GM11168 (cell line): ENCODE results near the gene IGFBP4.

Experiments used
- in situ Hi-C: fragments of 300-500 bp; cut with MboI; formaldehyde crosslinking; loops from one replicate; pipeline ENCODE4 v1.12.0; 2022; ENCODE audit warnings: low sequenced_read_pairs; ENCODE audit not compliant: unreplicated experiment

IGFBP4 gene

DNA sequence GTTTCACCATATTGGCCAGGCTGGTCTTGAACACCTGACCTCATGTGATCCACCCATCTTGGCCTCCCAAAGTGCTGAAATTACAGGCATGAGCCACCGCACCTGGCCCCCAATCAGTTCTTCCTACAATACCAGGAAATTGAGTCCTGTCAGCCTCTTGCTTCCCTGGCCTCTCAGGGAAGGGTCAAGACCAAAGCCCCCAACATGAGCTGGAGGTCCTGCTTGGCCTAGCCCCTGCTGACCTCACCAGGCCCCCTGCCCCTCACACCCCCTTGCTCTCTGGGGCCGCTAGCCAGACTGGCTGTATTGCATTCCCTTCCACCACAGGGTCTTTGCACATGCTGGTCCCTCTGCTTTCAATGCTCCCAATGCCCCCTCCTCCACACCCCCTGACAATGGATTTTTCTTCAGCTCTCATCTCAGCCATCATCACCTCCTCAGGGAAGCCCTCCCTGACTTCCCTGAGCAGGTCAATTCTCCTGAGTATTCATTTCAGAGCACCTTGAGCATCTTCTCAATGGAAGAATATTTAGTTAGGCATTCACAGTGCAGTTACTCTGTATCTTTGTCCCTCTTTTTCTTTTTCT, 24.1 kb downstream of the IGFBP4 start:
- in situ Hi-C loops = no loop called here

DNA sequence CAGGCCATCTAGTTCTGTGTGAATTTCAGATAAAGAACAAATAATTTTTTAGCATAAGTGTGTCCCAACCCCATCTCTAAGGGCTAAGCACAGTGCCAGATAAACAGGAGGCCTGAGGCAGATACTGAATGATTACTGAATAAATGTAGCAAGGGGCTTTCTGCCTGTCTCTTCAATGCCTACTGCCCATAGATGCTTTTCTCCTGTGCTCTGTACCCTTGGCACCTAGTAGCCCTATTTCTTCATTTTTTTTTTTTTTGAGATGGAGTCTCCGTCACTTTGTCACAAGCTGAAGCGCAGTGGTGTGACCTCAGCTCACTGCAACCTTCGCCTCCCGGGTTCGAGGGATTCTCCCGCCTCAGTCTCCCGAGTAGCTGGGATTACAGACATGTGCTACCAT, 25.3 kb downstream of the IGFBP4 start:
- in situ Hi-C loops = no loop called here

DNA sequence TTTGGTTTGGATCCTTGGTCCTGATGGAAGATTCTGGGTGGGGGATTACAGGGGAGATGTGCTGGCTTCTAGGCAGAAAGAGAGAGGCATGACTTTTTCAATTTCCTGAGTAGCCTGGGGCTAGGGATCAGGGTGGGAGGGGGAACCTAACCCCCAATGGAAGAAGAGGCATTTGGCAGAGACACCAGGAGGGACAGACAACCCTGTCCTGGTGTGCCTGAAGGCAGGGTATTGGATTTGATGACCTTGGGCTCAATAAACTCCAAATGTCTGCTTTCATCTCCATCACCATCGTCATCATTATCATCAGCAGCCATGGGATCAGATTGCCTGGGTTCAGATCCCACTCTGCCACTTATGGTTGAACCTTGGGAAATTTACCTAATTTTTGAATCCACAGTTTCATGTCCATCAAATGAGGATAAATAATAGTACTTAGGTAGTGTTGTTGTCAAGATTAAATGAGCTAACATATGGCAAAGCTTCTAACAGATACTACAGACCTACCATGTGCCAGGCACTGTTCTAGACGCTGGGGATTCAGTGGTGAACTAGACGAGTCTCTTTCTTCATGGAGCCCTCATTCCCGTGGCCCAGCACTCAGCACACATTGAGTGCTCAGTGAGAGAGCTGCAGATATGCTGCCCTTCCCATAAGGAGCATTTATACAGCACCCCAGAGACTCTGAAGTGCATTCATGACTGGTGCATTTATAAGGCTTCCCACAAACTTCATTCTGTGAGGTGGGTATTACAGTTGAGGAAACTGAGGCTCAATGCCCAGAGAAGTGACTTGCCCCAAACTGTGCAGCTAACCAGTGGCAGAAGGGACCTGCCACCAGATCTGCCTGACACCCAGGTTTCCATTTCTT, 26.8 kb downstream of the IGFBP4 start:
- in situ Hi-C loops = no loop called here

- in situ Hi-C loops = no loop called here
Measured at GRCh38 chr17:40470932-40471828, 27.9 kb downstream of the IGFBP4 start.

DNA sequence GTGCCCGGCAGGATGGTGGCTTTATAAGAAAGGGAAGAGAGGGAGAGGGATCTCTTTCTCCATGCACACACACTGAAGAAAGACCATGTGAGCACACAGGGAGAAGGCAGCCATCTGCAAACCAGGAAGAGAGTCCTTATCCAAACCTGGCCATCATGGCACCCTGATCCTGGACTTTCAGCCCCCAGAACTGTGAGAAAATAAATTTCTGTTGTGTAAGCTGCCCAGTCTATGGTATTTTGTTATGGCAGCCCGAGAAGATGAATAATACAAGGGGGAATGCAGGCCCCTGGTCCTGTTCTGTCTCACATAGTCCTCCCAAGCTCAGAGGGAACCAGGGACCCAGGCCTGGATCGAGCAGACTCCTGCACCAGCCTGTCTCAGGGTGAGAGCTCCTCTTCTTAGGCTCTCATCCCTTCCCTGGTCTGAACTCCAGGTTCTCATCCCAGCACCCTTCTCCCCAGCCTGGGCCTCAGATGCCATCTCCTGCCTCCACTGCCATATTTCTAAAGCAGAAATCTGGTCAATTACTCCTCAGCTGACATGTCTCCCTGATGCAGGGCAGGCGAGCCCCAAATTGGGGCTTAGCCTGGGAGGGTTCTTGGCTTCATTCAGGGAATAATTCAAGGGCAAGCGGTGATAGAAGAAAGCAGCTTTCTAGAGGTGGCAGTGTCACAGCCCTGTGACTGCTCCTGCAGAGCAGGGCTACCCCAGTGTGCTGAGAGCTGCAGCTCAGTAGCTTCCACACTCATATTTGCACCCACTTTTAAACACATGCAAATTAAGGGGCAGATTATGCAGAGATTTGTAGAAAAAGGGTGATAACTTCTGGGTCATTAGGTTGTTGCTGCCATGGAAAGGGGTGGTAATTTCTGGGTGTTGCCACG, 28.8 kb downstream of the IGFBP4 start:
- in situ Hi-C loops = no loop called here

DNA sequence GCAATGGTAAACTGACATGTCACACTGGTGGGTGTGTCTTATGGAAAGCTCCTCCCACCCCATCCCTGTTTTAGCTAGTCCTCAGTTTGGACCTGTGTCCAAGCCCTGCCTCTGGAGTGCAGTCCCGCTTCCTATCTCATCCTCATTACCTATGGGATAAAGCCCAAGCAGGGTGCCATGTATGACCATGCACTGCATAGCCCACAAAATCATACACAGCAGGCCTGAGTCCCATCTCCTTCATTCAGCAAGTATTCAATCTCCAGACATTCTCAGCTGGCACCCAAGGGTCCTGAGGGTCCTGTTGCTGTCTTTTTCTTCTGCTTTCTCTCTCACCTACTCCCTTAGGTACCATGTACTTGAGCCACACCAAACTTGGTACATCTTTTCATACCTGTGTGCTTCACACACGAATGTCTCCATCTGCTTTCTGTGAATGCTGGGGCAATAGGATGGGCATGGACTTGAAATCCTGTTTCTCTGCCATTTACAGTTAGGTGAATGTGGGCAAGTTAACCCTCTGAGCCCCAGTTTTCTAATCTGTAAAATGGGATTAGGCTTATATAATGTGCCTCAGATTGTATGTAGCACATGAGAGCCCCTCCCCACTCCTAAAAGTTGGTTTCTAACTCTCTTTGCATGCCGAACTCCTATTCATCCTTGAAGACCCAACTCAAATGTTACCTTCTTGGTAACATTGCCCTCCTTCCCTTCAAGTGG, 29.6 kb downstream of the IGFBP4 start:
- in situ Hi-C loops = no loop called here

- in situ Hi-C loops = no loop called here
Measured at GRCh38 chr17:40473573-40474365, 30.5 kb downstream of the IGFBP4 start.

DNA sequence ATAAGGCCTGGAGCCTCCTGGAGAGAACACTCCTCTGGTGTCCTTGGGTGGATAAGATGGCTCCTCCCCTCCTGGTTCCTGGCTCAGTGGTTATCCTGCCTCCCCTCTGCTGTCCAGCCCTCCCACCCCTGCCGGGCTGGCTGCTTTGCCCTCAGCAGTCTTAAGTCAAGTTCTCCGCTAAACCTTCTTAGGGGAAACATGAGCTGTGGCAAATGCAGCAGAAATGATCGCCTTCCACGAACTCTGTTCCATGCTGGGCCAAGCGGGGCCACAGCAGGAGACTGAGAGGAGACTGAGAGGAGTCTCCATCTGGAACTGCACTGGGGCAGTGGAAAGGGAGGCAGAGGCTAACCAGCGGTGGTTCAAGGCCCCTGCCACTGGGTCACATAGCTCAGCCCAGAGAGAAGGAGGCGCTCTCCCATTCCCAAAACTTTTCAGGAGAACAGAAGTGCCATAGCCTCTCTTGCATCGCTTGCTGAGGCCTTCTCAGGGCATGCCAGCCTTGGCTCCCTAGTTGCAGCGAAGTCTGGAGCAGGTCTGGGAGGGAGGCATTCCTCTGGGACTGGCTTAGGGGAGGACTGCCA, 31.3 kb downstream of the IGFBP4 start:
- in situ Hi-C loops = no loop called here

DNA sequence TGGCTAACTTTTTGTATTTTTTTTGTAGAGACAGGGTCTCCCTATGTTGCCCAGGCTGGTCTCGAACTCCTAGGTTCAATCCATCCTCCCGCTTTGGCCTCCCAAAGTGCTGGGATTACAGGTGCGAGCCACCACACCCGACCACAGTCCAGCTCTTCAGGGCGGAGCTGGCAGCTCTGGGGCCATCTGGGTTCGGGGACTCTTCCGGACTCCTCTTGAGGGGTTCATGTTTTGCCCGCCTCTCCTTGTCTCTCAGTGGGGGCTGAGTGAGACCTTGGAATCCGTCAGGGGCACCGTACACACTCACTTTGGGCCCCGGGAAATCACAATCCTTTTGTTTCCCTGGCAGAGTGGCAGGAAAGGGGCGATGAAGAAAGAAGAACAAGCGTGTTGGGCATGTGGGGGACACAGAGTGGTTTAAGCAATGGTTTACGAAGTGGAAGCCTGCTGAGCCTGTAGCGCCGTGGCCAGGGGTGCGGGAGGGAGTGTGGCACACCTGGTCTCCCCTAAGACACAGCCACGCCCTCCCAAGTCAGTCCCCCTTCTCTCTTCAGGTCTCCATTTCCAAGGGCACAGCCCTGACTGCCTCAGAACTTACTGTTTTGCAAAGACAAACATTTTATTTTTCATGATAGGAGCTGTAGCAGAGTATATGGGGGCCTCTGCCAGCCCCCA, 32.1 kb downstream of the IGFBP4 start:
- in situ Hi-C loops = no loop called here

- in situ Hi-C loops = no loop called here
Measured at GRCh38 chr17:40477796-40478195, 34.5 kb downstream of the IGFBP4 start.

DNA sequence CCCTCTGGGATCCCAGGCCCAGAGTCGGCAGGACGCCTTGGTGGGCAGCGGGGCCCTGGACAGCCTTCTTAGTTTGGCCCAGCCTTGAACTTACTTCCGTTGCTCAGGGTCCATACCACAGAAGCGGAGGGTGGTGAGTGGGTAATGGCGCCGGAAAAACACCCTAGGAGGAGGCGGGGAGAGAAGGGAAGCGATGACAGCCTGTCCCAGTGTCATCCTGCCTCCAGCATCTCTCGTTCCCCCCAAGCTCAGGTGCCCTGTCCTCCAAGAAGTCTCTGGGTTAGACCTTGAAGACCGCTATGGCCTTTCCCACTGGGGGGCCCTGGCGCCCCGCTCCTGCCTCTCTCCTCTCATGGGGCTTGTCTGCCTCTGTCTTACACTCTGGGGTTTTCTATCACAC, 35.2 kb downstream of the IGFBP4 start:
- in situ Hi-C loops = no loop called here

DNA sequence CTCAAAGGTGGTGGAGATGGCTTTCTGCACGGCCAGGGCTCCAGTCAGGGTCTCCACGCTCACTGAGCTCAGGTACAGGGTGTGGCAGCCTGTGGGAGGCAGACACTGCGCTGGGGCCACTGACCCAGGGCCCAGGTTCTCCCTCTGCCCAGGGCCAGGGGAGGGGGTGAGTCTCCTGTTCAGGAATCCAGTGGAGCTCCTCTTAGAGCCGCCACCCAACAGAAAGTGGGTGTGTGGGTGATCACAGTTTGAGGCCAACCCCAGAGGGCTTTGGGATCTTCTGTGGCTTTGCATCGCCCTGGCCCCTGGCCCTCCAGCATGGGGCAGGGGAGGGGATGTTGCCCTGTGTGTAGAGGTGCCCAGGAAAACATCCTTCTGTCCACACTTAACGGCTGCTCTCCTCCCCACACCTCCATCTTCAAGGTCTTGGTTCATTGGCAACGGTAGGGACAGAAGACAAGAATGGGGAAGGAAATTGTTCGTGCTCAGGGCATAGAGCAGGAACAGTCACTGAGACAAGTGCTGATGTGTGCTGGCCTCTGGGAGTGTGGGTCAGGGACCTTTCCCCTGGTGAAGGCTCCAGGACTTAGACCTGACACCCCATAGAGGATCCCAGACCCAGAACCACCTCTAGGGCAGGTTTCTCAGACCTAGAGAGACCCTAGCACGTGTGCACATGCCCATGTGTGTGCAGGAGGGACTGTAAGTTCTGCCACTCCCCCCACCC, 36.7 kb downstream of the IGFBP4 start:
- in situ Hi-C loops = no loop called here

DNA sequence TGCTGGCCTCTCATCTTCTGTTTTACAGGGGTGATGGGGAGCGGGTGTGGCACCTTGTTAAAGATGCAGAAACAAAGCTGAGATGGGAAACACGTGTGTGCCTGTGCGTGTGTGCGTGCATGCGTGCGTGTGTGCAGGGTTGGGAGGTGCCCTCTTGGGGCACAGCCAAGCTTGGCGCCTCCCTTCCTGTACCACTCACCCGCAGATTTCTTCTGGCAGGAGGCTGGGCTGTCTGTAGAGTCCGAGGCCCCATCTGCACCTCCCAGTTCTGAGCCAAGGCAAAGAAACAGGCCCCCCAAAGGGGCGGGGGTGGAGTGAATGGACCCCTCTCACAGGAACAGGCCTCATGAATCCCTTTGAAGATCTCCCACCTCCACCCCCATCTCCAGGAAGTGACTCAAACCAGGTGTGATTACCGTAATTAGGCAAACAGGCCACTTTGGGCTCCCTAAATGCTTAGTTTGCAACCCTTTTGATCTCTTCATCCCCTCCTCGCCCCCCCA, 37.3 kb downstream of the IGFBP4 start:
- in situ Hi-C loops = no loop called here

DNA sequence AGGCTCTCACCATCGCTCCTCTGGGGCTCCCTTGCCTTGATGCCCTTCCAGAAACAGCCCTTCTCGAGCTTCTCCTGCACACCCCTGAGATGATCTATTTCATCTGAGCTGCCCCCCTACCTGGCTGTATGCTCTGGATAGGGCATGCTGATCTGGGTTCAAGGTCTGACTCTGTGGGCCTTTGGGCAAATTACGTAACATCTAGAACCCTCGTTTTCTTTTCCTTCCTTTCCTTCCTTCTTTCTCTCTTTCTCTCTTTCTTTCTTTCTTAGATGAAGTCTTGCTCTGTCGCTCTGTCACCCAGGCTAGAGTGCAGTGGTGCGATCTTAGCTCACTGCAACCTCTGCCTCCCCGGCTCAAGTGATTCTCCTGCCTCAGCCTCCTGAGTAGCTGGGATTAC, 37.9 kb downstream of the IGFBP4 start:
- in situ Hi-C loops = no loop called here

GRCh38 chr17:40482722-40483121, 39.5 kb downstream of the IGFBP4 start:
- in situ Hi-C loops = no loop called here

DNA sequence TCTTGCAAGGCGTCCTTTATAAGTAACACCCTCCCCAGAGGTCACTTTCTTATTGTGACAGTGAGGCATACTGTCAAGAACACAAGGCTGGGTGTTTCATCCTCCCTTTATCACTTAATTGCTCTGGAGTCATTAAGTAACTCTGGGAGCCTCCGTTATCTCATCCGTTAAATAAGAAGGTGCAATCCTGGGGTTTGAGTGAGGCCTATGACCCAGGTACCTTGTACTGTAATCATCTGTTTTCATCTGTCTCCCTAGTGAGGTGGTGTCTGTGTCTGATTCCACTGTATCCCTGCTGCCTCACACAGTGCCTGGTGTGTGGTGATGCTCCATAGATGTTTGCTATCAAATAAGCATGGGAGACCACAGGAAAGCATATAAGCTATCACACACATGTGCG, 40.4 kb downstream of the IGFBP4 start:
- in situ Hi-C loops = no loop called here
